ENCODE measurements around the gene KCNC1.

KCNC1 gene

GRCh38 chr11:17736930-17737817 lies 2.6 kb downstream of the KCNC1 start:
- DNase-seq (ENCODE audit: low read depth in 2 of 3, low spot score in 2 of 3), result no peak

- no peak for DNase-seq (ENCODE audit: low read depth in 2 of 3, low spot score in 2 of 3)
Measured at GRCh38 chr11:17738151-17738973, 3.8 kb downstream of the KCNC1 start.

GRCh38 chr11:17739945-17740338 lies 5.4 kb downstream of the KCNC1 start:
- DNase-seq (ENCODE audit: low read depth in 2 of 3, low spot score in 2 of 3), result no peak

GRCh38 chr11:17740649-17741235 lies 6.2 kb downstream of the KCNC1 start:
- no peak for DNase-seq (ENCODE audit: low read depth in 2 of 3, low spot score in 2 of 3)

- DNase-seq (ENCODE audit: low read depth in 2 of 3, low spot score in 2 of 3), result no peak
Measured at GRCh38 chr11:17741487-17741886, 6.9 kb downstream of the KCNC1 start.

- no peak for DNase-seq (ENCODE audit: low read depth in 2 of 3, low spot score in 2 of 3)
Measured at GRCh38 chr11:17742019-17742418, 7.4 kb downstream of the KCNC1 start.

GRCh38 chr11:17743026-17743807 lies 8.6 kb downstream of the KCNC1 start:
- DNase-seq (ENCODE audit: low read depth in 2 of 3, low spot score in 2 of 3), result no peak

- no peak for DNase-seq (ENCODE audit: low read depth in 2 of 3, low spot score in 2 of 3)
Measured at GRCh38 chr11:17743808-17744119, 9.2 kb downstream of the KCNC1 start.

GRCh38 chr11:17744151-17744940 lies 9.8 kb downstream of the KCNC1 start:
- DNase-seq (ENCODE audit: low read depth in 2 of 3, low spot score in 2 of 3), result no peak

GRCh38 chr11:17745023-17745772 lies 10.6 kb downstream of the KCNC1 start:
- no peak for DNase-seq (ENCODE audit: low read depth in 2 of 3, low spot score in 2 of 3)

- DNase-seq (ENCODE audit: low read depth in 2 of 3, low spot score in 2 of 3), result no peak
Measured at GRCh38 chr11:17746096-17746495, 11.5 kb downstream of the KCNC1 start.

GRCh38 chr11:17747131-17747955 lies 12.8 kb downstream of the KCNC1 start:
- DNase-seq (ENCODE audit: low read depth in 2 of 3, low spot score in 2 of 3), result no peak

- DNase-seq (ENCODE audit: low read depth in 2 of 3, low spot score in 2 of 3), result no peak
Measured at GRCh38 chr11:17748044-17748443, 13.5 kb downstream of the KCNC1 start.

GRCh38 chr11:17748761-17749721 lies 14.5 kb downstream of the KCNC1 start:
- no peak for DNase-seq (ENCODE audit: low read depth in 2 of 3, low spot score in 2 of 3)

- DNase-seq (ENCODE audit: low read depth in 2 of 3, low spot score in 2 of 3), result no peak
Measured at GRCh38 chr11:17750013-17750800, 15.6 kb downstream of the KCNC1 start.

GRCh38 chr11:17750801-17751165 lies 16.2 kb downstream of the KCNC1 start:
- no peak for DNase-seq (ENCODE audit: low read depth in 2 of 3, low spot score in 2 of 3)

- no peak for DNase-seq (ENCODE audit: low read depth in 2 of 3, low spot score in 2 of 3)
Measured at GRCh38 chr11:17751558-17751957, 17.0 kb downstream of the KCNC1 start.
